ENCODE data around the gene FRMD4A.

DNA sequence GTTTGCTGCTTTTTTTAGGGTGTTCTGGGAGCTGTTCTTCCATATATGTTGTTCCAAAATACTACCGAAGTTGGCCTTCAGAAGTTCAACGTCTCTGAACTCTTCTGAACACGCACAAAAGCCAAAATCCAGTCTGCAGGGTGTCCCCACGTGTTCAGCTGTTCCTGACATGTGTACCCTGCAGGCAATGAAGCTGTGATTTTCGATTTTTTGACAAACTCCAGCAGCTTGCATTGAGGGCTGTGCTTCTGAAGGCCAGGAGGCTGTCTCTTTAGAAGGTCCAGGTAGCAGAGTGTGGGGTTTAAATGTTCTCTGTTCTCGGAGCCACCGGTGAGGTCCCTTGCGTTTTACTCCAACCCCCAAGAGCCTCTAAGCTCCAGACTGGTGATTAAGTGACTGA, 598.9 kb downstream of the FRMD4A start:
- TF ChIP-seq, protein P1, sequence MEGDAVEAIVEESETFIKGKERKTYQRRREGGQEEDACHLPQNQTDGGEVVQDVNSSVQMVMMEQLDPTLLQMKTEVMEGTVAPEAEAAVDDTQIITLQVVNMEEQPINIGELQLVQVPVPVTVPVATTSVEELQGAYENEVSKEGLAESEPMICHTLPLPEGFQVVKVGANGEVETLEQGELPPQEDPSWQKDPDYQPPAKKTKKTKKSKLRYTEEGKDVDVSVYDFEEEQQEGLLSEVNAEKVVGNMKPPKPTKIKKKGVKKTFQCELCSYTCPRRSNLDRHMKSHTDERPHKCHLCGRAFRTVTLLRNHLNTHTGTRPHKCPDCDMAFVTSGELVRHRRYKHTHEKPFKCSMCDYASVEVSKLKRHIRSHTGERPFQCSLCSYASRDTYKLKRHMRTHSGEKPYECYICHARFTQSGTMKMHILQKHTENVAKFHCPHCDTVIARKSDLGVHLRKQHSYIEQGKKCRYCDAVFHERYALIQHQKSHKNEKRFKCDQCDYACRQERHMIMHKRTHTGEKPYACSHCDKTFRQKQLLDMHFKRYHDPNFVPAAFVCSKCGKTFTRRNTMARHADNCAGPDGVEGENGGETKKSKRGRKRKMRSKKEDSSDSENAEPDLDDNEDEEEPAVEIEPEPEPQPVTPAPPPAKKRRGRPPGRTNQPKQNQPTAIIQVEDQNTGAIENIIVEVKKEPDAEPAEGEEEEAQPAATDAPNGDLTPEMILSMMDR (IDR thresholded peaks at IDR 0.05; ENCODE audit: low read length) = no peak
- TF ChIP-seq EZH2phosphoT487 (IDR thresholded peaks at IDR 0.05; ENCODE audit: low read length) = no peak

All from MM.1S (cell line).